NT2/D1 (cell line): ENCODE data around the gene NXPE3.

Experiments
- DNase-seq: peaks from one replicate; pipeline ENCODE4 v3.0.0-alpha.2; 2011; ENCODE audit warnings: low read depth, low spot score
- H3K27me3 ChIP-seq: 2 replicates; pipeline ENCODE4 v1.6.0; 2011; ENCODE audit warnings: mild to moderate bottlenecking; ENCODE audit not compliant: insufficient read length, insufficient read depth
- H3K36me3 ChIP-seq: 2 replicates; pipeline ENCODE4 v1.6.1; 2011; ENCODE audit warnings: mild to moderate bottlenecking, low read length, mixed read lengths; ENCODE audit not compliant: insufficient read depth, insufficient read length
- H3K4me1 ChIP-seq: 2 replicates; pipeline ENCODE4 v1.5.1; 2011; ENCODE audit not compliant: insufficient read depth, insufficient read length
- H3K4me3 ChIP-seq: 2 replicates; pipeline ENCODE4 v1.5.1; 2011; ENCODE audit warnings: low read depth; ENCODE audit not compliant: insufficient read length
- H3K9ac ChIP-seq: 2 replicates; pipeline ENCODE4 v1.6.0; 2011; ENCODE audit warnings: low read depth; ENCODE audit not compliant: insufficient read length
- H3K9me3 ChIP-seq: 2 replicates; pipeline ENCODE4 v1.5.1; 2011; ENCODE audit warnings: mild to moderate bottlenecking, low read length; ENCODE audit not compliant: insufficient read depth
- SUZ12 ChIP-seq: IDR thresholded peaks from 2 replicates; pipeline ENCODE4 v1.6.1; 2011; ENCODE audit not compliant: insufficient read length, insufficient read depth; ENCODE audit errors: extremely low read depth
- YY1 ChIP-seq: IDR thresholded peaks from 2 replicates; pipeline ENCODE4 v1.6.1; 2011; ENCODE audit not compliant: insufficient read length, insufficient read depth
- ZNF274 ChIP-seq: IDR thresholded peaks from 2 replicates; pipeline ENCODE4 v1.6.1; 2011; ENCODE audit warnings: mild to moderate bottlenecking, low read depth, low read length

Gene NXPE3

DNA sequence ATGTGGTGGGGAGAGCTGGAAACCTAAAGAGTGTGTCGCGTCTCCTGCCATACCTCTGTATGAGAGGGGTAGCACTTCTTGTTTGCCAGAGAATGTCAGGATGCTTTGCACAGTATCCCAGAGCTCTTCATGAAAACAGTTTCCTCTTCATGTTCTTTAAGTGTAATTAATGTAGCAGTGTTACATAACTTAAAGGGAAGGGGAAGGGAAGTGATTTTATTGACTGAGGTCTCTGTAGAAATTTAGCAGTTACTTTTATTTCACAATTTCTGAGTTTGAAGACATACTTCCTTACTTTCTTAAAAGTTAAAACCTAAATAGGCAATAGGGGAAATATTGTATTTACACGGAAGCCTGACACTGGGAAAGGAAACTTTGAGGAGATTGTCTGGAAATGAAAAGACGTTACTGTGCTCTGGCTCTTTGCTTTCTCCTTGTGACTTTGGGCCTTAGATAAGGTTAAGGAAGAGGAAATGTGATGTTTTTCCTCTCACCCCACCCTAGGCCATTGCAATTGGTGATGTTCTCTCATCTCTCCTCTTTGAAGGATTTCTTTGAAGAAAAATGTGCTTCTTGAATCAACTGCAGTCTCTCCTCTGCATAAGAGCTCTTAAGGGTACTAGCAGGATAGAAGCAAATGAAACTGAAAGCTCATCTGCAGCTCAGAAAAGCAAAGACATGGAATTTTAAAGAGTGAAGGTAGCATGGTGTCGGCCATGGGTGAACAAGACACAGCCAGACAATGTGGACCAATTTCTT is 6.0 kb downstream of the NXPE3 start:
- H3K9me3 ChIP-seq, result no peaks in the 10 kb centered on the region
- no peak overlapping the region for H3K4me3 ChIP-seq
- TF ChIP-seq ZNF274, result no peak
- no peak for TF ChIP-seq YY1
- TF ChIP-seq SUZ12, result no peak
- no peaks in the 10 kb centered on the region for H3K27me3 ChIP-seq
- DNase-seq, result no peak
- H3K36me3 ChIP-seq, result peaks cover 64% of the 10 kb centered on the region
- H3K9ac ChIP-seq, result no peak overlapping the region
- no peaks in the 10 kb centered on the region for H3K4me1 ChIP-seq

DNA sequence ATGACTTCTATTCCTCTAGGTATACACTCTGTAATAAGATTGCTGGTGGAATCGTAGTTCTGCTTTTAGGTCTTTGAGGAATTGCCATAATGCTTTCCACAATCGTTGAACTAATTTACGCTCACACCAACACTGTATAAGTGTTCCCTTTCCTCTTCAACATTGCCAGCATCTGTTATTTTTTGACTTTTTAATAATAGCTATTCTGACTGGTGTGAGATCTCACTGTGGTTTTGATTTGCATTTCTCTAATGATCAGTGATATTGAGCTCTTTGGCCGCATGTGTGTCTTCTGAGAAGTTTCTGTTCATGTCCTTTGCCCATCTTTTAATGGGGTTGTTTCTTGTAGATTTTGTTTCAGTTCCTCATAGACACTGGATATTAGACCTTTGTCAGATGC is 12.8 kb downstream of the NXPE3 start:
- Histone ChIP-seq H3K4me3 (no peak overlapping the region), H3K9me3 (peaks cover 4% of the 10 kb centered on the region; the same call in 1 of the 2 replicates), H3K36me3 (peaks cover 37% of the 10 kb centered on the region), H3K9ac (no peak overlapping the region), H3K27me3 (no peaks in the 10 kb centered on the region), H3K4me1 (peaks cover 2% of the 10 kb centered on the region)
- DNase-seq, result no peak
- TF ChIP-seq SUZ12 (no peak), YY1 (no peak), ZNF274 (no peak)

DNA sequence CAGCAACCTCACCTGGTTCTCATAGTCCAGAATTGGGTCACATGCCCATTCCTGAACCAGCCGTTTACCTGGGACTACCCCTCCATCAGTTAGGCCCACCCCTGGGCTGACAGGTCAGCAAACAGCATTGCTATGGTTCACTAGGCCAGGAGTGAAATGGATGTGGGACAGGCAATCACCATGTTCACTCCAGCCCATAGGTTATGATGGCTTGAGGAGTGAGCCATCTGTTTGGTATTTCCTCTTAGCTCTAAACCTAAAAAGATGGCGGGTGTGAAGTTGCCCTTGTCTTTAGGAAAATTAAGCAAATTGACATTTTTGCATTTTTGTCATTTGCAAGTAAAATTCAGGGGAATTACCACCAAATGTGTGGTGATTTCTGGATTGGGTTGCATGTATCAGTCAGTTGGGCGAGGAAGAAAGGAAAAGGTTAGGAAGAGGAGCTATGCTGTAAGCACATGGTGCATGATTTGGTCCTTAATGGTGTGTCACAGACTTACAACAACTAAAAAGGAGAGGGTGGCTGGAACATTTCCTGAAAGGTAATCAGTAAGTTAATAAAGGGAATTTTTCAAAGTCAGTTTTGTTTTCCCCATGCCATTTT is 17.2 kb downstream of the NXPE3 start:
- TF ChIP-seq ZNF274 (no peak), YY1 (no peak), SUZ12 (no peak)
- peaks cover 4% of the 10 kb centered on the region; the same call in 1 of the 2 replicates for H3K9me3 ChIP-seq
- no peak for DNase-seq

DNA sequence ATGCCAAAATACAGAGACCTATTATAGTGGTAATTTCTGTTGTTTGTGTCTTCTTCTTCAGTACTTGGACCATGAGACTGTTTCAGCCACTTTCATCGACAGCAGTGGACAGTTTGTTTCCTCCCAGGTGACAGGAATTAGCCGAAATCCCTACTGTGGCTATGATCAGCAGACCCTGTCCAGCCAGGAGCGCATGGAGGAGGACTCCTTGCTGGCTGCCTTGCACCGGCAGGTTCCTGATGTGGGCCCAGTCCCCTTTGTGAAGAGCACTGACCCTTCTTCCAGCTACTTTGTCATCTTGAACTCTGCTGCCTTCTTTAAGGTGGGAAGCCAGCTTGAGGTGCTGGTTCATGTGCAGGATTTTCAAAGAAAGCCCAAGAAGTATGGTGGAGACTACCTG is 22.2 kb downstream of the NXPE3 start:
- H3K4me1 ChIP-seq, result no peaks in the 10 kb centered on the region
- no peaks in the 10 kb centered on the region for H3K9me3 ChIP-seq
- no peak for DNase-seq
- no peak for TF ChIP-seq SUZ12
- TF ChIP-seq ZNF274, result no peak
- TF ChIP-seq YY1, result no peak
- H3K36me3 ChIP-seq, result peaks cover 26% of the 10 kb centered on the region
- H3K27me3 ChIP-seq, result no peaks in the 10 kb centered on the region
- no peak overlapping the region for H3K4me3 ChIP-seq
- H3K9ac ChIP-seq, result no peak overlapping the region

More for the DNA sequence above, 17.2 kb downstream of the NXPE3 start:
- no peaks in the 10 kb centered on the region for H3K27me3 ChIP-seq
- no peak overlapping the region for H3K9ac ChIP-seq
- peaks cover 2% of the 10 kb centered on the region for H3K4me1 ChIP-seq
- no peak overlapping the region for H3K4me3 ChIP-seq
- peaks cover 12% of the 10 kb centered on the region for H3K36me3 ChIP-seq

DNA sequence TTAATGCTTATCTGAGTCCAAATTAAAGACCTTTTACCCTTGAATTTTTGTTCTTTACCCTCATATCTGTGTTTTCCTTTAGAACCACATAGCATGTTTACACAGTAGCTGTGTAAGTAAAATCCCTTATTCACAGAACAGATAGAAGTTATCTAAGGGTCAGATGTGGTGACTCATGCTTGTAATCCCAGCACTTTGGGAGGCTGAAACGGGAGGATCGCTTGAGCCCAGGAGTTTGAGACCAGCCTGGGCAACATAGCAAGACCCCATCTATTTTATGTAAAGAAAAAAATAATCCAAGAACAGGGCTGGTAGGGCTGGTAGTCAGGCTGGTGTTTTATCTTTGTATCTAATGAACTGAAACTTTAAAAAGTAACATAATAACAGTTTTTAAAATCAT is 23.2 kb downstream of the NXPE3 start:
- no peak overlapping the region for H3K9ac ChIP-seq
- no peak overlapping the region for H3K4me3 ChIP-seq
- H3K27me3 ChIP-seq, result no peaks in the 10 kb centered on the region
- H3K9me3 ChIP-seq, result no peaks in the 10 kb centered on the region
- peaks cover 25% of the 10 kb centered on the region for H3K36me3 ChIP-seq
- TF ChIP-seq ZNF274, result no peak
- no peak for TF ChIP-seq SUZ12
- TF ChIP-seq YY1, result no peak
- no peak for DNase-seq
- H3K4me1 ChIP-seq, result no peaks in the 10 kb centered on the region

DNA sequence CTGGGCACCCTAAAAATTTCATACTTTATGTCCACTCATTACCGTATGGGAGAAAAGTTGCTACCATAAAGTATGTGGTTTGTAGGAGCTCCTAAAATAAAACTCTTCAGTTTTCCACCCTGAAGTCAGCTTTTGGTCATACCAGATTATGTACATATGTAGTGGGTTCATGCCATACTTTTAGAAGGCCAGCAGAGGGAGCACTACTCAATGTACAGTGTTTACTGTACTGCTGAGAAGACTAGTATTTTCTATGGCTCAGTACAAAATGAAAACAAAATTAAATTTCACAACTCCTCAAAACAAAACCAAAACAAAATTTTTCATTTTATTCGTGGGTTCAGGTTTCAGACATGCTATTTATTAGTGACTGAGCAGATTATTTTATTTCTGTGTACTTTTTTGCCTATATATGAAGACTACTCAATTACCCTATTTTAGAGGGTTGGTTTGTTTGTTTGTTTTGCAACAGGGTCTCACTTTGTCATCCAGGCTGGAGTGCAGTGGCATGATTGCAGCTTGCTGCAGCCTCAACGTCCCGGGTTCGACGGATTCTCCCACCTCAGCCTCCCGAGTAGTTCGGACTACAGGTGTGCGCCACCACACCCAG is 24.3 kb downstream of the NXPE3 start:
- no peaks in the 10 kb centered on the region for H3K4me1 ChIP-seq
- no peak overlapping the region for H3K9ac ChIP-seq
- peak; percentile 36 for DNase-seq

DNA sequence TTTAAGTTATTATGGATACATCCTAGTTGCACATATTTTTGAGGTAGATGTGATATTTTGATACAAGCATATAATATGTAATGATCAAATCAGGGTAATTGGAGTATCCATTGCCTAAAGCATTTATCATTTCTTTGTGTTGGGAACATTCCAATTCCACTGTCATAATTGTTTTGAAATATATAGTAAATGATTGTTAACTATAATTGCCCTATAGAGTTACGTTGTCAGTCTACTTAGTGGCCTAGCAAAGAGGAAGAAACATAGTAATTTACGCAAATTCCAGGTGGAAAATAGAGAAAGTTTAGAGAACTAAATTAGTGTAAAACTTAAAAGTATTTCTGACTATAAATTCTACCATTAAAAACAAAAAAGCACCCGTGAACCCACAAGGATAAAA is 24.9 kb downstream of the NXPE3 start:
- no peak for TF ChIP-seq SUZ12
- TF ChIP-seq YY1, result no peak
- no peak for TF ChIP-seq ZNF274
- no peaks in the 10 kb centered on the region for H3K9me3 ChIP-seq
- no peak for DNase-seq
- no peak overlapping the region for H3K4me3 ChIP-seq
- no peaks in the 10 kb centered on the region for H3K27me3 ChIP-seq
- no peaks in the 10 kb centered on the region for H3K4me1 ChIP-seq
- H3K36me3 ChIP-seq, result peaks cover 23% of the 10 kb centered on the region
- no peak overlapping the region for H3K9ac ChIP-seq

More for the DNA sequence above, 24.3 kb downstream of the NXPE3 start:
- Histone ChIP-seq H3K9me3 (no peaks in the 10 kb centered on the region), H3K36me3 (peaks cover 25% of the 10 kb centered on the region), H3K4me3 (no peak overlapping the region), H3K27me3 (no peaks in the 10 kb centered on the region)
- no peak for TF ChIP-seq YY1
- no peak for TF ChIP-seq ZNF274
- no peak for TF ChIP-seq SUZ12
